GM23338 (cell line): ENCODE measurements around the gene OSGIN1. TPM values are rescaled to one million over a fixed set of nuclear protein-coding genes. Genes with fewer than 3 reads are reported as not detected.

Experiments used
- ATAC-seq: fragments of 200-7000 bp; cut with Tn5 transposase; 3 replicates; pipeline ENCODE4 v1.9.1; 2020
- DNase-seq: peaks from one replicate; pipeline ENCODE4 v3.0.0-alpha.2; 2015; ENCODE audit warnings: low spot score
- H2AFZ ChIP-seq: fragments of 200-600 bp; sonication (generic); 2 replicates; pipeline ENCODE4 v1.8.0; 2016; ENCODE audit warnings: antibody characterized with exemption, mild to moderate bottlenecking, moderate library complexity
- H3F3A ChIP-seq: fragments of 200-600 bp; sonication (generic); replicated peaks from 2 replicates; pipeline ENCODE4 v1.8.0; 2017; ENCODE audit warnings: antibody characterized with exemption, mixed run types, low read depth
- H3K27ac ChIP-seq: fragments of 200-600 bp; sonication (generic); 2 replicates; pipeline ENCODE4 v1.6.1; 2016; ENCODE audit warnings: low read depth
- H3K27me3 ChIP-seq: fragments of 200-600 bp; sonication (generic); 2 replicates; pipeline ENCODE4 v1.8.0; 2016; ENCODE audit warnings: mild to moderate bottlenecking, mixed run types, moderate library complexity; ENCODE audit not compliant: insufficient read depth
- H3K36me3 ChIP-seq: fragments of 200-600 bp; sonication (generic); 2 replicates; pipeline ENCODE4 v1.8.0; 2016; ENCODE audit warnings: mild to moderate bottlenecking; ENCODE audit not compliant: insufficient read depth
- H3K4me1 ChIP-seq: fragments of 200-600 bp; sonication (generic); 2 replicates; pipeline ENCODE4 v1.8.0; 2016; ENCODE audit warnings: mild to moderate bottlenecking, moderate library complexity; ENCODE audit not compliant: insufficient read depth
- H3K4me2 ChIP-seq: fragments of 200-600 bp; sonication (generic); 2 replicates; pipeline ENCODE4 v1.7.1; 2017; ENCODE audit warnings: mixed run types
- H3K4me3 ChIP-seq: fragments of 200-600 bp; sonication (generic); 2 replicates; pipeline ENCODE4 v1.6.1; 2016; ENCODE audit warnings: mixed run types
- H3K79me2 ChIP-seq: fragments of 200-600 bp; sonication (generic); replicated peaks from 2 replicates; pipeline ENCODE4 v1.8.0; 2017; ENCODE audit warnings: mild to moderate bottlenecking; ENCODE audit not compliant: insufficient read depth
- H3K9me2 ChIP-seq: fragments of 200-600 bp; sonication (generic); 2 replicates; pipeline ENCODE4 v1.8.0; 2017; ENCODE audit not compliant: insufficient read depth
- H4K20me1 ChIP-seq: fragments of 200-600 bp; sonication (generic); replicated peaks from 2 replicates; pipeline ENCODE4 v1.8.0; 2017; ENCODE audit warnings: mild to moderate bottlenecking; ENCODE audit not compliant: insufficient read depth
- H3K27ac Mint-ChIP-seq: 2 replicates; pipeline ENCODE4 v1.8.0; 2020; ENCODE audit warnings: inconsistent platforms, mild to moderate bottlenecking, moderate library complexity, mixed read lengths
- H3K27me3 Mint-ChIP-seq: 3 replicates; pipeline ENCODE4 v1.8.0; 2022; ENCODE audit warnings: low read depth, mild to moderate bottlenecking, moderate library complexity, mixed read lengths, inconsistent platforms; ENCODE audit not compliant: insufficient read depth, poor library complexity
- H3K36me3 Mint-ChIP-seq: 3 replicates; pipeline ENCODE4 v1.8.0; 2021; ENCODE audit warnings: low read depth, mild to moderate bottlenecking, inconsistent platforms, moderate library complexity, mixed read lengths
- H3K4me1 Mint-ChIP-seq: 3 replicates; pipeline ENCODE4 v1.8.0; 2020; ENCODE audit warnings: mild to moderate bottlenecking, inconsistent platforms, mixed read lengths
- H3K4me3 Mint-ChIP-seq: 3 replicates; pipeline ENCODE4 v1.8.0; 2021; ENCODE audit warnings: moderate library complexity, mild to moderate bottlenecking, inconsistent platforms, mixed read lengths
- H3K9me3 Mint-ChIP-seq: 3 replicates; pipeline ENCODE4 v1.8.0; 2020; ENCODE audit warnings: moderate library complexity, mild to moderate bottlenecking, inconsistent platforms, mixed read lengths
- CREB1 ChIP-seq: fragments of 250-450 bp; sonication (Bioruptor Pico); IDR thresholded peaks from 2 replicates; pipeline ENCODE4 v1.5.0; 2020; ENCODE audit warnings: low read depth, mild to moderate bottlenecking, moderate library complexity
- ETS1 ChIP-seq: IDR thresholded peaks from 2 replicates; pipeline ENCODE4 v1.6.1; 2016; ENCODE audit warnings: antibody characterized with exemption
- EZH2 ChIP-seq: fragments of 200-600 bp; sonication (generic); IDR thresholded peaks from one replicate; pipeline ENCODE4 v1.8.0; 2017; ENCODE audit warnings: antibody characterized with exemption, mild to moderate bottlenecking, low read depth; ENCODE audit not compliant: unreplicated experiment
- EZH2phosphoT487 ChIP-seq: fragments of 200-600 bp; sonication (generic); IDR thresholded peaks from one replicate; pipeline ENCODE4 v1.8.1; 2018; ENCODE audit warnings: antibody characterized with exemption; ENCODE audit not compliant: unreplicated experiment
- JUNB ChIP-seq: IDR thresholded peaks from one replicate; pipeline ENCODE4 v1.6.1; 2016; ENCODE audit warnings: antibody characterized with exemption; ENCODE audit not compliant: unreplicated experiment
- NANOG ChIP-seq: IDR thresholded peaks from 2 replicates; pipeline ENCODE4 v1.6.1; 2016; ENCODE audit warnings: antibody characterized with exemption, borderline replicate concordance
- POLR2AphosphoS5 ChIP-seq: IDR thresholded peaks from 2 replicates; pipeline ENCODE4 v1.6.1; 2016; ENCODE audit warnings: antibody characterized with exemption, low read depth
- REST ChIP-seq: IDR thresholded peaks from one replicate; pipeline ENCODE4 v1.6.1; 2018; ENCODE audit warnings: antibody characterized with exemption; ENCODE audit not compliant: unreplicated experiment
- STAT1 ChIP-seq: IDR thresholded peaks from one replicate; pipeline ENCODE4 v1.6.1; 2016; ENCODE audit warnings: antibody characterized with exemption; ENCODE audit not compliant: unreplicated experiment
- ZNF114 ChIP-seq: fragments of 250-450 bp; sonication (Bioruptor Pico); IDR thresholded peaks from 2 replicates; pipeline ENCODE4 v1.5.0; 2020; ENCODE audit warnings: mild to moderate bottlenecking, moderate library complexity
- polyA plus RNA-seq: library from polyadenylated mRNA; unstranded; fragments of >200 nt; fragmentation: Nextera tagmentation; extraction: Ambion mirVana; gene quantifications from 2 replicates; pipeline ENCODE4 v1.2.1, GENCODE V29; 2016
- total RNA-seq: library from RNA; depleted of rRNA; stranded (reverse); fragments of >200 nt; shearing (Covaris generic); gene quantifications from 2 replicates; pipeline ENCODE4 v1.2.3, GENCODE V29; 2014

The OSGIN1 gene
- total and polyA plus RNA-seq, 2 experiments from 2014 or later = 0.32 to 1.6 TPM

- Histone ChIP-seq H3K9me2 (no peaks in the 10 kb centered on the region), H3K4me2 (no peak overlapping the region), H3K27ac (no peak overlapping the region), H4K20me1 (no peaks in the 10 kb centered on the region), H3K36me3 (no peaks in the 10 kb centered on the region), H3K79me2 (no peaks in the 10 kb centered on the region), H3F3A (no peaks in the 10 kb centered on the region), H3K4me1 (no peaks in the 10 kb centered on the region), H2AFZ (no peak overlapping the region), H3K4me3 (no peak overlapping the region), H3K27me3 (peaks cover 12% of the 10 kb centered on the region)
- no peak for DNase-seq
- no peak for ATAC-seq
- Mint-ChIP-seq H3K4me3 (no peak overlapping the region), H3K36me3 (no peaks in the 10 kb centered on the region), H3K9me3 (peaks cover 3% of the 10 kb centered on the region; the same call in 2 of the 3 replicates), H3K4me1 (peaks cover 6% of the 10 kb centered on the region), H3K27me3 (peaks cover 14% of the 10 kb centered on the region), H3K27ac (no peak overlapping the region)
- no peak for TF ChIP-seq ZNF114 (CRISPR knock-in tag)
Measured at GRCh38 chr16:83964684-83965443, 11.8 kb downstream of the OSGIN1 start.

- no peak for ATAC-seq
- H3K79me2 ChIP-seq = no peaks in the 10 kb centered on the region
- no peak overlapping the region for H3K4me2 ChIP-seq
- peaks cover 13% of the 10 kb centered on the region for H3K27me3 ChIP-seq
- no peaks in the 10 kb centered on the region for H3F3A ChIP-seq
- H3K4me3 ChIP-seq = no peak overlapping the region
- Mint-ChIP-seq H3K36me3 (no peaks in the 10 kb centered on the region), H3K4me3 (no peak overlapping the region), H3K4me1 (peaks cover 9% of the 10 kb centered on the region), H3K27me3 (peaks cover 17% of the 10 kb centered on the region), H3K9me3 (peaks cover 3% of the 10 kb centered on the region; the same call in 2 of the 3 replicates), H3K27ac (no peak overlapping the region)
- H3K36me3 ChIP-seq = no peaks in the 10 kb centered on the region
- no peak overlapping the region for H3K27ac ChIP-seq
- H3K9me2 ChIP-seq = no peaks in the 10 kb centered on the region
- H2AFZ ChIP-seq = no peak overlapping the region
- no peaks in the 10 kb centered on the region for H4K20me1 ChIP-seq
- no peak for DNase-seq
- H3K4me1 ChIP-seq = no peaks in the 10 kb centered on the region; the same call in 1 of the 2 replicates
- no peak for TF ChIP-seq ETS1
- no peak for TF ChIP-seq CREB1 (CRISPR knock-in tag)
- no peak for TF ChIP-seq JUNB
- TF ChIP-seq EZH2 = no peak
- no peak for TF ChIP-seq ZNF114 (CRISPR knock-in tag)
- TF ChIP-seq EZH2phosphoT487 = no peak
- no peak for TF ChIP-seq NANOG
- TF ChIP-seq POLR2AphosphoS5 = no peak
- TF ChIP-seq REST = no peak
- TF ChIP-seq STAT1 = no peak
Measured at GRCh38 chr16:83965444-83966152, 12.6 kb downstream of the OSGIN1 start.
